HEK293 (cell line): Measurements from ENCODE around the gene GET3.

ENCODE experiments used
- CTCF ChIA-PET: fragments of 350-600 bp; formaldehyde crosslinking; extraction: SDS; loops from one replicate; lab custom pipeline; 2021; ENCODE audit warnings: antibody characterized with exemption; lab: Yijun Ruan, JAX
- POLR2A ChIA-PET: fragments of 300-600 bp; formaldehyde crosslinking; extraction: SDS; loops from one replicate; lab custom pipeline; 2020; ENCODE audit warnings: antibody characterized with exemption, inconsistent platforms; lab: Yijun Ruan, JAX
- H3K27ac ChIP-seq: fragments of 200-500 bp; sonication (Bioruptor generic); 2 replicates; pipeline ENCODE4 v1.5.1; 2014; ENCODE audit warnings: low read depth, low read length, control low read depth, inconsistent platforms; ENCODE audit errors: extremely low read depth
- H3K36me3 ChIP-seq, 2 experiments: fragments of 200-500 bp in 1 of 2; sonication (Bioruptor generic) in 1 of 2; 1 replicate in 1 of 2; 2 replicates in 1 of 2; pipeline ENCODE4 v1.5.1; 2014 to 2017; ENCODE audit warnings: inconsistent platforms in 2 of 2, low read length in 2 of 2; ENCODE audit not compliant: control insufficient read depth in 2 of 2, insufficient read depth in 1 of 2
- H3K4me1 ChIP-seq: fragments of 200-500 bp; sonication (Bioruptor generic); 2 replicates; pipeline ENCODE4 v1.5.1; 2014; ENCODE audit warnings: mild to moderate bottlenecking, low read length, inconsistent platforms; ENCODE audit not compliant: control insufficient read depth, insufficient read depth
- H3K4me3 ChIP-seq: 2 replicates; pipeline ENCODE4 v1.5.1; 2011; ENCODE audit warnings: low read depth, mild to moderate bottlenecking, control low read depth, low read length, moderate library complexity
- H3K9me3 ChIP-seq: fragments of 200-500 bp; sonication (Bioruptor generic); 2 replicates; pipeline ENCODE4 v1.5.1; 2014; ENCODE audit warnings: low read depth, low read length, inconsistent platforms; ENCODE audit not compliant: control insufficient read depth, insufficient read depth
- BCL11A ChIP-seq: fragments of 450-650 bp; formaldehyde crosslinking; IDR thresholded peaks from 2 replicates; pipeline ENCODE4 v1.5.1; 2016; ENCODE audit warnings: low read depth, missing biosample characterization, missing genetic modification characterization
- BCL6B ChIP-seq: fragments of 450-650 bp; formaldehyde crosslinking; IDR thresholded peaks from 2 replicates; pipeline ENCODE4 v1.5.1; 2017; ENCODE audit warnings: missing biosample characterization, missing genetic modification characterization
- GLIS1 ChIP-seq: fragments of 450-650 bp; formaldehyde crosslinking; IDR thresholded peaks from 2 replicates; pipeline ENCODE4 v1.5.1; 2016; ENCODE audit warnings: missing biosample characterization, missing genetic modification characterization
- HOXC10 ChIP-seq: sonication (generic); formaldehyde crosslinking; IDR thresholded peaks from 2 replicates; pipeline ENCODE4 v1.8.1; 2023; ENCODE audit warnings: mild to moderate bottlenecking, missing genetic modification reagents
- KLF1 ChIP-seq: fragments of 450-650 bp; formaldehyde crosslinking; IDR thresholded peaks from 2 replicates; pipeline ENCODE4 v1.5.1; 2016; ENCODE audit warnings: missing biosample characterization, missing genetic modification characterization
- KLF7 ChIP-seq: fragments of 450-650 bp; formaldehyde crosslinking; IDR thresholded peaks from 2 replicates; pipeline ENCODE4 v1.5.1; 2016; ENCODE audit warnings: missing biosample characterization, missing genetic modification characterization, borderline replicate concordance
- KLF9 ChIP-seq: fragments of 450-650 bp; formaldehyde crosslinking; IDR thresholded peaks from 2 replicates; pipeline ENCODE4 v1.5.1; 2016; ENCODE audit warnings: missing biosample characterization, missing genetic modification characterization, low read depth
- PRDM1 ChIP-seq: fragments of 450-650 bp; formaldehyde crosslinking; IDR thresholded peaks from 2 replicates; pipeline ENCODE4; 2016; ENCODE audit warnings: missing biosample characterization, missing genetic modification characterization
- PRDM4 ChIP-seq: fragments of 450-650 bp; formaldehyde crosslinking; IDR thresholded peaks from 2 replicates; pipeline ENCODE4 v1.5.1; 2017; ENCODE audit warnings: missing biosample characterization, missing genetic modification characterization
- SP2 ChIP-seq: fragments of 450-650 bp; formaldehyde crosslinking; IDR thresholded peaks from 2 replicates; pipeline ENCODE4 v1.5.1; 2016; ENCODE audit warnings: missing biosample characterization, missing genetic modification characterization
- YY1 ChIP-seq: fragments of 450-650 bp; formaldehyde crosslinking; IDR thresholded peaks from 2 replicates; pipeline ENCODE4 v1.5.1; 2018; ENCODE audit warnings: missing biosample characterization, missing genetic modification characterization
- YY2 ChIP-seq: fragments of 450-650 bp; formaldehyde crosslinking; IDR thresholded peaks from 2 replicates; pipeline ENCODE4 v1.5.1; 2016; ENCODE audit warnings: missing biosample characterization, missing genetic modification characterization
- ZBTB49 ChIP-seq: fragments of 450-650 bp; formaldehyde crosslinking; IDR thresholded peaks from 2 replicates; pipeline ENCODE4 v1.5.1; 2016; ENCODE audit warnings: missing biosample characterization, missing genetic modification characterization, low read depth
- ZFP69B ChIP-seq: fragments of 450-650 bp; formaldehyde crosslinking; IDR thresholded peaks from 2 replicates; pipeline ENCODE4 v1.5.1; 2016; ENCODE audit warnings: missing biosample characterization, missing genetic modification characterization
- ZNF138 ChIP-seq: fragments of 450-650 bp; formaldehyde crosslinking; IDR thresholded peaks from 2 replicates; pipeline ENCODE4 v1.5.1; 2016; ENCODE audit warnings: missing biosample characterization, missing genetic modification characterization, borderline replicate concordance
- ZNF169 ChIP-seq: fragments of 450-650 bp; formaldehyde crosslinking; IDR thresholded peaks from 2 replicates; pipeline ENCODE4 v1.5.1; 2016; ENCODE audit warnings: missing biosample characterization, missing genetic modification characterization
- ZNF19 ChIP-seq: fragments of 450-650 bp; formaldehyde crosslinking; IDR thresholded peaks from 2 replicates; pipeline ENCODE4; 2016; ENCODE audit warnings: missing biosample characterization, missing genetic modification characterization, low read depth
- ZNF248 ChIP-seq: fragments of 450-650 bp; formaldehyde crosslinking; IDR thresholded peaks from 2 replicates; pipeline ENCODE4 v1.5.1; 2017; ENCODE audit warnings: missing biosample characterization, missing genetic modification characterization
- ZNF366 ChIP-seq: fragments of 450-650 bp; formaldehyde crosslinking; conservative IDR thresholded peaks from 2 replicates; pipeline ENCODE4 v1.5.1; 2016; ENCODE audit warnings: missing biosample characterization, missing genetic modification characterization
- ZNF391 ChIP-seq: fragments of 450-650 bp; formaldehyde crosslinking; IDR thresholded peaks from 2 replicates; pipeline ENCODE4 v1.5.1; 2016; ENCODE audit warnings: low read depth, missing biosample characterization, missing genetic modification characterization, borderline replicate concordance
- ZNF394 ChIP-seq: fragments of 450-650 bp; formaldehyde crosslinking; IDR thresholded peaks from 2 replicates; pipeline ENCODE4 v1.5.1; 2016; ENCODE audit warnings: missing biosample characterization, missing genetic modification characterization, mild to moderate bottlenecking, moderate library complexity, borderline replicate concordance
- ZNF510 ChIP-seq: fragments of 450-650 bp; formaldehyde crosslinking; IDR thresholded peaks from 2 replicates; pipeline ENCODE4 v1.5.1; 2018; ENCODE audit warnings: mild to moderate bottlenecking, missing genetic modification characterization, missing biosample characterization; ENCODE audit not compliant: insufficient replicate concordance
- ZNF521 ChIP-seq: fragments of 450-650 bp; formaldehyde crosslinking; IDR thresholded peaks from 2 replicates; pipeline ENCODE4 v1.5.1; 2017; ENCODE audit warnings: missing biosample characterization, mild to moderate bottlenecking, missing genetic modification characterization
- ZNF623 ChIP-seq: fragments of 450-650 bp; formaldehyde crosslinking; IDR thresholded peaks from 2 replicates; pipeline ENCODE4 v1.5.1; 2016; ENCODE audit warnings: missing biosample characterization, missing genetic modification characterization
- ZNF626 ChIP-seq: fragments of 450-650 bp; sonication (Bioruptor Pico); formaldehyde crosslinking; IDR thresholded peaks from 2 replicates; pipeline ENCODE4 v1.5.1; 2018; ENCODE audit warnings: missing biosample characterization, missing genetic modification characterization, inconsistent platforms
- ZNF707 ChIP-seq: fragments of 450-650 bp; formaldehyde crosslinking; IDR thresholded peaks from 2 replicates; pipeline ENCODE4 v1.5.1; 2016; ENCODE audit warnings: missing biosample characterization, missing genetic modification characterization
- ZSCAN18 ChIP-seq: fragments of 450-650 bp; formaldehyde crosslinking; IDR thresholded peaks from 2 replicates; pipeline ENCODE4 v1.5.1; 2016; ENCODE audit warnings: missing biosample characterization, missing genetic modification characterization
- TF ChIP-seq, protein P1 (sequence below): fragments of 450-650 bp; formaldehyde crosslinking; IDR thresholded peaks from 2 replicates; pipeline ENCODE4 v1.5.1; 2016; ENCODE audit warnings: missing biosample characterization, missing genetic modification characterization

Gene GET3

GRCh38 chr19:12736995-12737834 lies at the start of gene GET3:
TSS of gene GET3 (plus strand) at chr19:12737497. CDS start at chr19:12737506, 9 bp downstream.
- peak within 1 kb of the TSS; percentile 84 for H3K27ac ChIP-seq
- peaks cover 9 to 27% of the 10 kb centered on the region in 2 experiments; a peak in 2 of 3 replicates for H3K36me3 ChIP-seq
- H3K4me1 ChIP-seq = 0 out of 2 replicates have a peak, but pooled peaks cover 4% of the 10 kb centered on the region
- ChIA-PET POLR2A (interaction anchor here (0.6 to 5.4 kb wide), 7 partner anchors 9 to 261 kb away, joined by 3 to 89 read pairs (median 5); partner anchors contain the start of genes FBXW9 and TNPO2), CTCF (interaction anchor here (0.5 to 5.1 kb wide), 10 partner anchors 8 to 1201 kb away, joined by 3 to 32 read pairs (median 4); no protein-coding TSS in a partner anchor)
- peak within 1 kb of the TSS; percentile 96 for H3K4me3 ChIP-seq
- H3K9me3 ChIP-seq = no peaks in the 10 kb centered on the region
- 0 out of 2 replicates have a peak, but pooled peaks have one; percentile 74 for TF ChIP-seq ZSCAN18 (tag by site-specific recombination)
- TF ChIP-seq ZNF19 (tag by site-specific recombination) = no peak
- TF ChIP-seq PRDM1 (tag by site-specific recombination) = 0 out of 2 replicates have a peak, but pooled peaks have one; percentile 17
- no peak for TF ChIP-seq ZNF707 (tag by site-specific recombination)
- peak; percentile 65 for TF ChIP-seq GLIS1 (tag by site-specific recombination)
- TF ChIP-seq, protein P1, sequence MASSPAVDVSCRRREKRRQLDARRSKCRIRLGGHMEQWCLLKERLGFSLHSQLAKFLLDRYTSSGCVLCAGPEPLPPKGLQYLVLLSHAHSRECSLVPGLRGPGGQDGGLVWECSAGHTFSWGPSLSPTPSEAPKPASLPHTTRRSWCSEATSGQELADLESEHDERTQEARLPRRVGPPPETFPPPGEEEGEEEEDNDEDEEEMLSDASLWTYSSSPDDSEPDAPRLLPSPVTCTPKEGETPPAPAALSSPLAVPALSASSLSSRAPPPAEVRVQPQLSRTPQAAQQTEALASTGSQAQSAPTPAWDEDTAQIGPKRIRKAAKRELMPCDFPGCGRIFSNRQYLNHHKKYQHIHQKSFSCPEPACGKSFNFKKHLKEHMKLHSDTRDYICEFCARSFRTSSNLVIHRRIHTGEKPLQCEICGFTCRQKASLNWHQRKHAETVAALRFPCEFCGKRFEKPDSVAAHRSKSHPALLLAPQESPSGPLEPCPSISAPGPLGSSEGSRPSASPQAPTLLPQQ = peak; percentile 56
- TF ChIP-seq BCL6B (tag by site-specific recombination) = no peak
- no peak for TF ChIP-seq ZNF138
- TF ChIP-seq HOXC10 (CRISPR knock-in tag) = no peak
- TF ChIP-seq ZNF623 = peak; percentile 28; the same call in 1 of the 2 replicates
- TF ChIP-seq BCL11A = no peak
- peak; percentile 38; the same call in 1 of the 2 replicates for TF ChIP-seq KLF1 (tag by site-specific recombination)
- no peak for TF ChIP-seq ZNF248 (tag by site-specific recombination)
- TF ChIP-seq PRDM4 (tag by site-specific recombination) = 0 out of 2 replicates have a peak, but pooled peaks have one; percentile 44
- TF ChIP-seq ZNF169 (tag by site-specific recombination) = no peak
- TF ChIP-seq YY1 = peak; percentile 97
- TF ChIP-seq ZNF510 (tag by site-specific recombination) = no peak
- peak; percentile 85 for TF ChIP-seq ZNF366 (tag by site-specific recombination)
- peak; percentile 93 for TF ChIP-seq YY2
- peak; percentile 99 for TF ChIP-seq SP2 (tag by site-specific recombination)
- TF ChIP-seq KLF7 (tag by site-specific recombination) = peak; percentile 63; the same call in 1 of the 2 replicates
- no peak for TF ChIP-seq ZNF521 (tag by site-specific recombination)
- no peak for TF ChIP-seq ZNF626 (tag by site-specific recombination)
- 0 out of 2 replicates have a peak, but pooled peaks have one; percentile 36 for TF ChIP-seq ZFP69B (tag by site-specific recombination)
- no peak for TF ChIP-seq ZBTB49 (tag by site-specific recombination)
- TF ChIP-seq ZNF391 = peak; percentile 42; the same call in 1 of the 2 replicates
- peak; percentile 87 for TF ChIP-seq ZNF394 (tag by site-specific recombination)
- TF ChIP-seq KLF9 (tag by site-specific recombination) = peak; percentile 57
